SK-N-MC (cell line): ENCODE results near the gene SYDE1.

Experiments used
- EZH2 ChIP-seq: fragments of 200-600 bp; sonication (generic); IDR thresholded peaks from one replicate; pipeline ENCODE4 v1.6.1; 2017; ENCODE audit warnings: antibody characterized with exemption
- FOXP2 ChIP-seq: optimal IDR thresholded peaks from 2 replicates; pipeline ENCODE3; 2011; ENCODE audit warnings: mild to moderate bottlenecking, moderate library complexity; ENCODE audit not compliant: insufficient read depth; ENCODE audit errors: extremely low read length, control extremely low read depth
- POLR2AphosphoS5 ChIP-seq: IDR thresholded peaks from 2 replicates; pipeline ENCODE4 v1.6.1; 2012; ENCODE audit warnings: mild to moderate bottlenecking, low read depth, low read length, borderline replicate concordance

DNA sequence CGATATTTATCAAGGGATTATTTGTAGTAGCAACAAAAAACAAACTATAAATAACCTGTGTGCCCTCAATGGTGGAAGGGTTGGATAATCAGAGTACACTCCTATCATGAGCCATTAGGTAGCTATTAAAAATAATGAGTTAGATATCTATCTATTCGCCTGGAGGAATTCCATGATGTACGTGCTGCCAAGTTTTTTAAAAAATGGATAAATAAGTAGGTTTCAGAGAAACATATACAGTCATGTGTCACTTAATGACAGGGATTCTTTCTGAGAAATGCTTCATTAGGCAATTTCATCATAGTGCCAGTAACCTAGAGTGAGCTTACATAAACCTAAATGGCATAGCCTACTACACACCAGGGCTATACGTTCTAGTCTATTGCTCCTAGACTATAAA, 31.4 kb upstream of the SYDE1 start:
- TF ChIP-seq POLR2AphosphoS5 (no peak), EZH2 (no peak), FOXP2 (no peak)
